Right atrium auricular region (tissue), 2 donors: ENCODE results near the gene BBS9. TPM values are rescaled to one million over a fixed set of nuclear protein-coding genes. Genes with fewer than 3 reads are reported as not detected.

ENCODE experiments used
- DNase-seq: peaks from one replicate; pipeline ENCODE4 v3.0.0-alpha.2; 2019; ENCODE audit warnings: low spot score
- H3K27ac ChIP-seq, 2 donors: fragments of 200-600 bp; sonication (generic); 1 replicate in 1 of 2; 2 replicates in 1 of 2; pipeline ENCODE4 v1.5.1; 2016 to 2019
- H3K27me3 ChIP-seq, 2 donors: fragments of 200-600 bp; sonication (generic); one replicate each; pipeline versions ENCODE4 v1.5.1 to v1.6.0; 2017 to 2019
- H3K36me3 ChIP-seq: fragments of 200-600 bp; sonication (generic); one replicate; pipeline ENCODE4 v1.5.1; 2016
- H3K4me1 ChIP-seq, 2 donors: fragments of 200-600 bp; sonication (generic); one replicate each; pipeline versions ENCODE4 v1.5.1 to v1.6.0; 2017 to 2019
- H3K4me3 ChIP-seq, 2 donors: fragments of 200-600 bp; sonication (generic); 1 replicate in 1 of 2; 2 replicates in 1 of 2; pipeline ENCODE4 v1.5.1; 2017 to 2019; ENCODE audit warnings: mild to moderate bottlenecking in 1 of 2, moderate library complexity in 1 of 2
- H3K9me3 ChIP-seq, 2 donors: fragments of 200-600 bp; sonication (generic); one replicate each; pipeline ENCODE4 v1.5.1; 2019
- CTCF ChIP-seq, 2 donors: fragments of 200-600 bp; sonication (generic); IDR thresholded peaks; one replicate each; pipeline ENCODE4 v1.5.1; 2019; ENCODE audit warnings: antibody characterized with exemption in 2 of 2
- total RNA-seq, 2 donors: library from RNA; depleted of rRNA; stranded (reverse); fragments of >200 nt; gene quantifications; one replicate each; pipeline ENCODE4 v1.1.0, GENCODE V29; 2016

The BBS9 gene
- total RNA-seq, 2 donors from 2014 or later, result 13.3 to 13.8 TPM

GRCh38 chr7:33539659-33540400 is 410.5 kb downstream of the BBS9 start:
- Histone ChIP-seq H3K36me3 (no peaks in the 10 kb centered on the region), H3K4me3 (no peak overlapping the region), H3K4me1 (peaks cover 0 to 15% of the 10 kb centered on the region in 2 donors), H3K27me3 (no peaks in the 10 kb centered on the region), H3K9me3 (no peaks in the 10 kb centered on the region), H3K27ac (peak overlapping the region in 1 of 2 donors; percentile 35)
- no peak for DNase-seq
- TF ChIP-seq CTCF (IDR thresholded peaks at IDR 0.05), result no peak

GRCh38 chr7:33547880-33548279 is 418.5 kb downstream of the BBS9 start:
- Histone ChIP-seq H3K4me1 (peaks cover 0 to 6% of the 10 kb centered on the region in 2 donors), H3K27ac (no peak overlapping the region), H3K27me3 (no peaks in the 10 kb centered on the region), H3K4me3 (no peak overlapping the region), H3K9me3 (no peaks in the 10 kb centered on the region), H3K36me3 (no peaks in the 10 kb centered on the region)
- no peak for TF ChIP-seq CTCF (IDR thresholded peaks at IDR 0.05)
- no peak for DNase-seq

GRCh38 chr7:33550363-33550762 is 421.0 kb downstream of the BBS9 start:
- DNase-seq, result no peak
- TF ChIP-seq CTCF (IDR thresholded peaks at IDR 0.05), result no peak
- Histone ChIP-seq H3K27me3 (no peaks in the 10 kb centered on the region), H3K4me3 (no peak overlapping the region), H3K4me1 (peaks cover 0 to 10% of the 10 kb centered on the region in 2 donors), H3K9me3 (no peaks in the 10 kb centered on the region), H3K27ac (peak overlapping the region; percentile 12 to 63), H3K36me3 (no peaks in the 10 kb centered on the region)

- Histone ChIP-seq H3K27ac (peak overlapping the region; percentile 12 to 63), H3K4me3 (no peak overlapping the region), H3K36me3 (no peaks in the 10 kb centered on the region), H3K4me1 (peaks cover 0 to 10% of the 10 kb centered on the region in 2 donors), H3K9me3 (no peaks in the 10 kb centered on the region), H3K27me3 (no peaks in the 10 kb centered on the region)
- no peak for DNase-seq
- no peak for TF ChIP-seq CTCF (IDR thresholded peaks at IDR 0.05)
These were observed 421.6 kb downstream of the BBS9 start for GRCh38 chr7:33550979-33551378.

DNA sequence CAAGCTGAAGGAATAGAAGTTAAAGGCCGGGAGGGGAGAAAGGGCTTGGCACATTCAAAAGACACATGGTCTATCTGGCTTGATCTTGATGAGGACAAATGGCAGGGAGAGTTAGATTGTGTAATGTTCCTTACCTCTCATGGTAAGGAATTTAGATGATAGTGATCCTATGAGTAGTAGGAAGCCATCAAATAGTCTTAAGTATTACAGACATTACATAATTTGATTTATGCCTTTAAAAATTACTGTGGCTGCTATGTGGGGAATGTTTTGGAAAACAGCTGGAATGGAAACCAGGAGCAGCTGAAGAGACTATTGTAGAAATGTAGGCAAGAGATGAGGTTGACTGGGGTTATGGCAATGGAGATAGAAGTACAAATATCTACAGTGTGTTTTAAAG is 424.7 kb downstream of the BBS9 start:
- no peak for DNase-seq
- Histone ChIP-seq H3K4me3 (no peak overlapping the region), H3K9me3 (no peaks in the 10 kb centered on the region), H3K36me3 (no peaks in the 10 kb centered on the region), H3K4me1 (peaks cover 0 to 10% of the 10 kb centered on the region in 2 donors), H3K27ac (no peak overlapping the region), H3K27me3 (no peaks in the 10 kb centered on the region)
- no peak for TF ChIP-seq CTCF (IDR thresholded peaks at IDR 0.05)

DNA sequence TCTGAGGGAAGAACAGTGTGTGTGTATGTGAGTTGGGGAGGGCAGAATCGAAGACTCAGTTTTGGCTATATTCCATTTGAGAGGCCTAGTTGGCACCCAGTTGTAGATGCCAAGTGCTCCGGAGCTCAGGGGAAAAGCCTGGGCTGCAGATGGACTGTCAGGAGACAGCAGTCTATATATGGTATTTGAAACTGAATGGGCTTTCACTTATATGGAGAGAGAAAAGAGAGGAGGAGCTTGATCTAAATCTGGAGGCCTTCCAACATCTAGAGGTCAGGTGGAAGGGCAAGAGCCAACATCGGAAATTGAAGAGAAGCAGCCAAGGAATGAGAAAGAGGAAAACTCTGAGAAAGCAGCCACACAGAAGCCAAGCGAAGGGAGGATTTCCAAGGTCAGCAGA is 425.2 kb downstream of the BBS9 start:
- no peak for TF ChIP-seq CTCF (IDR thresholded peaks at IDR 0.05)
- no peak for DNase-seq
- Histone ChIP-seq H3K4me1 (peaks cover 0 to 9% of the 10 kb centered on the region in 2 donors), H3K4me3 (no peak overlapping the region), H3K36me3 (no peaks in the 10 kb centered on the region), H3K27me3 (no peaks in the 10 kb centered on the region), H3K27ac (no peak overlapping the region), H3K9me3 (no peaks in the 10 kb centered on the region)
